Cardiac fibroblast (primary cell): ENCODE measurements around the gene TRIM50.
"Not testable (repeated sequence)": the region's sequence is repeated elsewhere in the genome, so short reads cannot be mapped to it uniquely, and the experiment has no call there.

ENCODE experiments used
- DNase-seq, 2 donors: peaks; one replicate each; pipeline versions ENCODE4 v3.0.0 to v3.0.0-alpha.2; 2010; ENCODE audit warnings: low read depth in 2 of 2
- H3K4me3 ChIP-seq, 2 donors: replicated peaks in 1 of 2; 1 replicate in 1 of 2; 2 replicates in 1 of 2; pipeline ENCODE4 v1.5.1; 2011; ENCODE audit warnings: low read depth in 2 of 2, low read length in 2 of 2, mild to moderate bottlenecking in 2 of 2, moderate library complexity in 1 of 2
- TF ChIP-seq, protein P1 (sequence below): IDR thresholded peaks from one replicate; pipeline ENCODE4 v1.5.1; 2011; ENCODE audit warnings: low read depth, mild to moderate bottlenecking, low read length, inconsistent platforms

TRIM50 gene

DNA sequence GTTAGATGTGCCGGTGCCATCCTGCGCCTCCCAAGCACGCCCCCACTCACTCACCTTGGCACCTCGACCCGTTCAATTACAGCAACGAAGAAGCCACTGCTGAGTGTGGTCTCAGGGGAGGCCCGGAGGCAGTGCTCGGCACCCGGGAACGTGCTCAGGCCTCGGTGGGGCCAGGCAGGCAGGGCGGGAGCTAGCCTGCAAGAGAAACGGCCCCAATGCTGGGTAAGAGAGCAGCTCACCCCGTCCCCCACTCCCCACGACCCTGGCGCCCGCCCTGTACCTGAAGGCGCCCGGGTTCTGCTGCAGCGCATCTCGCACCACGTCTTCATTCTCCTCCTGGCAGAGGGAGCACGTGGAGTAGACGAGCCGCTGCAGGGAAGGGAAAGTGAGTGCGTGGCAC is 24.3 kb downstream of the TRIM50 start:
- DNase-seq = no peak
- TF ChIP-seq, protein P1, sequence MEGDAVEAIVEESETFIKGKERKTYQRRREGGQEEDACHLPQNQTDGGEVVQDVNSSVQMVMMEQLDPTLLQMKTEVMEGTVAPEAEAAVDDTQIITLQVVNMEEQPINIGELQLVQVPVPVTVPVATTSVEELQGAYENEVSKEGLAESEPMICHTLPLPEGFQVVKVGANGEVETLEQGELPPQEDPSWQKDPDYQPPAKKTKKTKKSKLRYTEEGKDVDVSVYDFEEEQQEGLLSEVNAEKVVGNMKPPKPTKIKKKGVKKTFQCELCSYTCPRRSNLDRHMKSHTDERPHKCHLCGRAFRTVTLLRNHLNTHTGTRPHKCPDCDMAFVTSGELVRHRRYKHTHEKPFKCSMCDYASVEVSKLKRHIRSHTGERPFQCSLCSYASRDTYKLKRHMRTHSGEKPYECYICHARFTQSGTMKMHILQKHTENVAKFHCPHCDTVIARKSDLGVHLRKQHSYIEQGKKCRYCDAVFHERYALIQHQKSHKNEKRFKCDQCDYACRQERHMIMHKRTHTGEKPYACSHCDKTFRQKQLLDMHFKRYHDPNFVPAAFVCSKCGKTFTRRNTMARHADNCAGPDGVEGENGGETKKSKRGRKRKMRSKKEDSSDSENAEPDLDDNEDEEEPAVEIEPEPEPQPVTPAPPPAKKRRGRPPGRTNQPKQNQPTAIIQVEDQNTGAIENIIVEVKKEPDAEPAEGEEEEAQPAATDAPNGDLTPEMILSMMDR = no peak
- no peak overlapping the region for H3K4me3 ChIP-seq

DNA sequence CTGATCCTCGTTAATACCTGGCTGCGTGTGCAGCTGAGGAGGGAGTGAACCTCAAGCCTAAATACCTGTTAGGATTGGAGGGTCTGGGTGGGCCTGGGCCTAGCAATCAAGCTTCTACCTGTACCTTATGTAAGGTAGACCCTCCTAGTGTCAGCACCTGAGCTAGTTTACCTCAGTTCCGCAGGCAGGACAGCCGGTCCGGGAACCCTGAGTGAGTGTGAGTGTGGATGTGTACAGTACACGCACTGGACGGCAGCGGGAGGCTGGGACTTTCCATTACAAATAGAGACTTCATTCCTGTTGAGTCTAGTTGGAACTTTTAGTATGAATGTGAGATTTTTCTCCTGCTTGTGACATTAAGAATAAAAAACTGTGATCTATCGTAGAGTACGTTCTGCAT is 25.0 kb downstream of the TRIM50 start:
- not testable (repeated sequence) for DNase-seq, H3K4me3 ChIP-seq

DNA sequence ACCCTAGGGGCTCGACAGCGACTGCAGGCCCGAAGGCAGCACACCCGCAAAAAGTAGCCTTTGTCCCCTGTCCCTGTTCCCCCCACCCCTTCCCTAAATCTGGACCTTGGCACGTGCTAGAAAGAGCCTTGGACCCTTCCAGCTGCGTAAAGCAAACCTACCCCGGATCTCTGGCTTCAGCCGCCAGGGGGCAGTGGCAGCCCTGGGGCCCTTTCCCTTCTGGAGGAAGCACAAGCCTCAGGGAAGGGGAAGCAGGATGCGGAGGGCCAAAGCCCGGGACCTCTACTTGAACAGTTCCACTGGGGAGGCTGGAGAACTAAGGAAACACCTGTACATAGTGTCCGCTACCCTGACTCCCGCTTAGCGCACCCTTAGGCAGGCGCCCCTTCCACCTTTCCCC is 26.8 kb downstream of the TRIM50 start:
- DNase-seq = not testable (repeated sequence)

GRCh38 chr7:73299812-73300211 is 28.1 kb downstream of the TRIM50 start:
- DNase-seq, H3K4me3 ChIP-seq: not testable (repeated sequence)

More for the DNA sequence above, 26.8 kb downstream of the TRIM50 start:
- H3K4me3 ChIP-seq = not testable (repeated sequence)

GRCh38 chr7:73297706-73298105 is 30.2 kb downstream of the TRIM50 start:
- not testable (repeated sequence) for H3K4me3 ChIP-seq, DNase-seq

DNA sequence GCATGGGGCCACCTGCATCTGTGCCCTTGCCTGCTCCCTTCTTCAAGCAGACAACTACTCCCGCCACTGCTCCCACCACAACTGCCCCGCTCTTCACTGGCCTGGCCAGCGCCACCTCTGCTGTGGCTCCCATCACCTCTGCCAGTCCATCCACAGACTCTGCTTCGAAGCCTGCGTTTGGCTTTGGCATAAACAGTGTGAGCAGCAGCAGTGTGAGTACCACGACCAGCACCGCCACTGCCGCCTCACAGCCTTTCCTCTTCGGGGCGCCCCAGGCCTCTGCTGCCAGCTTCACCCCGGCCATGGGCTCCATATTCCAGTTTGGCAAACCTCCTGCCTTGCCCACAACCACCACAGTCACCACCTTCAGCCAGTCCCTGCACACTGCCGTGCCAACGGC is 30.6 kb downstream of the TRIM50 start:
- not testable (repeated sequence) for H3K4me3 ChIP-seq, DNase-seq

GRCh38 chr7:73277210-73277609 is 50.7 kb downstream of the TRIM50 start:
- not testable (repeated sequence) for H3K4me3 ChIP-seq

DNA sequence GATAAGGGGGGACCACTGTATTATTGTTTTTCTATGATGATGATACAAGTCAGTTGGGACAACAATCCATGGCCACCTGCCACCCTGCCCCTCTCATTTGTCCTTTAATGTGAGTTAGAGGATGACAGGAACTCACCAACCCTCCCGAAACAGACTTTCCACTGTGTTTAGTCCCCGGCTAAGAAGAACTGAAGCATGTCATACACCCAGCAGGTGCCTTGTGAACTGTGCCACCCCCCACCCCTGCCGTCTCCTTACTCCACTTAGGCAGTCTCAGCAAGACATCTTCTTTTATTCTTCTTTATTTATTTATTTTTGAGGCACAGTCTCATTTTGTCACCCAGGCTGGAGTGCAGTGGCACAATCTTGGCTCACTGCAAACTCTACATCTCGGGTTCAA is 60.1 kb downstream of the TRIM50 start:
- not testable (repeated sequence) for H3K4me3 ChIP-seq, DNase-seq

More at GRCh38 chr7:73277210-73277609, 50.7 kb downstream of the TRIM50 start:
- DNase-seq = not testable (repeated sequence)

DNA sequence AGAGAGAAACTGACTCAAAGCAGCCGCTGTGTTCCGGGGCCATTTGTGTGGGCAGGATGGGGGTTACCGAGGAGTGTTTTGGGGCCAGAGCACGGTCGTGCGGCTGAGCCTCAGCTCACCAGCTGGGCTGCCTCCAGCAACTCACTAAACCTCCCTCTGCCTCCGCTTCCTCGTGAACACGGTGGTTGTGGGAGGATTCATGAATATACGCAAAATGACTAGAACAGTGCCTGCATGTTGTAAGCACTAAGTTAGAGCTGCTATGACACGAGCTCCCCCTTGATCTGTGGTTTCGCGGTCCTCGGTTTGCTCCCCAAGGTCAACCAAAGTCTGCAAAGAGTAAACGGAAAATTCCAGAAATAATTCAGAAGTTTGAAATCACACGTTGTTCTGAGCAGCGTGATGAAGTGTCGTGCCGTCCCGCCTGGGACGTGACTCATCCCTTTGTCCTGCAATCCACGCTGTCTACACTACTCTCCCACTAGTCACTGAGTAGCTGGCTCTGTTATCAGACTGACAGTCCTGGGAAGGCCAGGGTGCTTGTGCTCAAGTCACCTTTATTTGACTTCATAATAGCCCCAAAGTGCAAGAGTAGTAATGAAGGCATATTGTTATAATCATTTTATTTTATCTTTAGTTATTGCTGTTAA is 61.0 kb downstream of the TRIM50 start:
- DNase-seq, H3K4me3 ChIP-seq: not testable (repeated sequence)
